SK-N-SH (cell line): ENCODE data around the gene AGAP1. TPM values are rescaled to one million over a fixed set of nuclear protein-coding genes. Genes with fewer than 3 reads are reported as not detected.

ENCODE experiments used
- CTCF ChIA-PET: fragments of 300-600, 350-600 bp; formaldehyde crosslinking; extraction: SDS; loops from one replicate; lab custom pipeline; 2021; lab: Yijun Ruan, JAX
- POLR2A ChIA-PET: fragments of 350-600 bp; sonication (Branson Sonifier 250); formaldehyde crosslinking; extraction: SDS; loops from one replicate; lab custom pipeline; 2020; ENCODE audit warnings: antibody characterized with exemption, inconsistent platforms; lab: Yijun Ruan, JAX
- DNase-seq: peaks from one replicate; pipeline ENCODE4 v3.0.0; 2012
- H2AFZ ChIP-seq: fragments of 200-600 bp; sonication (generic); 2 replicates; pipeline ENCODE4 v1.8.1; 2016; ENCODE audit warnings: antibody characterized with exemption, mild to moderate bottlenecking, low read depth
- H3F3A ChIP-seq: fragments of 200-600 bp; sonication (generic); replicated peaks from 2 replicates; pipeline ENCODE3; 2016; ENCODE audit warnings: antibody characterized with exemption, mild to moderate bottlenecking; ENCODE audit not compliant: insufficient read depth
- H3K27ac ChIP-seq, 2 experiments: fragments of 200-500 bp in 1 of 2; fragments of 200-600 bp in 1 of 2; sonication (Bioruptor generic) in 1 of 2; sonication (generic), shearing (Covaris generic) in 1 of 2; 2 replicates each; pipeline versions ENCODE4 v1.5.1 to v1.6.1; 2014 to 2016; ENCODE audit warnings: low read depth in 2 of 2, inconsistent platforms in 1 of 2, low read length in 1 of 2, mild to moderate bottlenecking in 1 of 2, mixed read lengths in 1 of 2
- H3K27me3 ChIP-seq: fragments of 200-600 bp; sonication (generic), shearing (Covaris generic); 2 replicates; pipeline ENCODE4 v1.6.1; 2016; ENCODE audit warnings: mixed run types; ENCODE audit not compliant: insufficient read depth
- H3K36me3 ChIP-seq, 2 experiments: fragments of 200-500 bp in 1 of 2; fragments of 200-600 bp in 1 of 2; sonication (Bioruptor generic) in 1 of 2; sonication (generic) in 1 of 2; replicated peaks in 1 of 2; 2 replicates each; pipeline versions ENCODE3 to v1.5.1; 2014 to 2016; ENCODE audit warnings: low read length in 1 of 2, mild to moderate bottlenecking in 1 of 2; ENCODE audit not compliant: insufficient read depth in 2 of 2, control insufficient read depth in 1 of 2
- H3K4me1 ChIP-seq, 2 experiments: fragments of 200-500 bp in 1 of 2; fragments of 200-600 bp in 1 of 2; sonication (Bioruptor generic) in 1 of 2; sonication (generic), shearing (Covaris generic) in 1 of 2; 2 replicates each; pipeline versions ENCODE4 v1.5.1 to v1.6.1; 2014 to 2016; ENCODE audit warnings: low read depth in 1 of 2, low read length in 1 of 2, mixed run types in 1 of 2; ENCODE audit not compliant: insufficient read depth in 2 of 2, control insufficient read depth in 1 of 2
- H3K4me2 ChIP-seq: fragments of 200-600 bp; sonication (generic), shearing (Covaris generic); 2 replicates; pipeline ENCODE4 v1.6.1; 2017; ENCODE audit warnings: mixed run types
- H3K4me3 ChIP-seq, 2 experiments: fragments of 200-500 bp in 1 of 2; fragments of 200-600 bp in 1 of 2; sonication (Bioruptor generic) in 1 of 2; sonication (generic), shearing (Covaris generic) in 1 of 2; 2 replicates each; pipeline versions ENCODE4 v1.5.1 to v1.8.1; 2014 to 2016; ENCODE audit warnings: low read depth in 2 of 2, inconsistent platforms in 1 of 2, low read length in 1 of 2, mild to moderate bottlenecking in 1 of 2, mixed read lengths in 1 of 2, moderate library complexity in 1 of 2
- H3K79me2 ChIP-seq: fragments of 200-600 bp; sonication (generic); 2 replicates; pipeline ENCODE4 v1.8.1; 2017; ENCODE audit warnings: mild to moderate bottlenecking; ENCODE audit not compliant: insufficient read depth
- H3K9ac ChIP-seq: fragments of 200-600 bp; sonication (generic); 2 replicates; pipeline ENCODE4 v1.6.1; 2017; ENCODE audit warnings: mixed run types
- H3K9me2 ChIP-seq: fragments of 200-600 bp; sonication (generic); 2 replicates; pipeline ENCODE4 v1.6.1; 2017; ENCODE audit warnings: mixed run types
- H3K9me3 ChIP-seq: fragments of 200-600 bp; sonication (generic); 2 replicates; pipeline ENCODE4 v1.6.1; 2017; ENCODE audit warnings: mixed run types, mild to moderate bottlenecking, moderate library complexity
- H4K20me1 ChIP-seq: fragments of 200-600 bp; sonication (generic); 2 replicates; pipeline ENCODE4 v1.6.1; 2017; ENCODE audit warnings: mild to moderate bottlenecking, mixed run types; ENCODE audit not compliant: insufficient read depth
- CHD2 ChIP-seq: fragments of 150-350 bp; IDR thresholded peaks from 2 replicates; pipeline ENCODE4 v1.6.1; 2018; ENCODE audit warnings: low read length; ENCODE audit not compliant: partially characterized antibody
- ELF1 ChIP-seq: IDR thresholded peaks from 2 replicates; pipeline ENCODE4 v1.4.0; 2012
- EP300 ChIP-seq, 2 experiments: IDR thresholded peaks; 2 replicates each; pipeline versions ENCODE4 v1.4.0 to v1.6.1; 2012; ENCODE audit warnings: borderline replicate concordance in 1 of 2, low read depth in 1 of 2, low read length in 1 of 2
- GATA2 ChIP-seq: sonication (generic); formaldehyde crosslinking; IDR thresholded peaks from 2 replicates; pipeline ENCODE4 v1.5.0; 2020; ENCODE audit warnings: mild to moderate bottlenecking, missing genetic modification reagents
- MEF2A ChIP-seq: IDR thresholded peaks from 2 replicates; pipeline ENCODE4 v1.4.0; 2012; ENCODE audit warnings: low read depth, borderline replicate concordance
- MXI1 ChIP-seq: IDR thresholded peaks from 2 replicates; pipeline ENCODE4 v1.6.1; 2012; ENCODE audit warnings: mild to moderate bottlenecking, low read depth, low read length, improper control_type of control experiment
- NFIC ChIP-seq: IDR thresholded peaks from 2 replicates; pipeline ENCODE4 v1.4.0; 2012; ENCODE audit warnings: borderline replicate concordance
- POLR2AphosphoS5 ChIP-seq: IDR thresholded peaks from 2 replicates; pipeline ENCODE4 v1.6.1; 2012; ENCODE audit warnings: low read depth, low read length
- RAD21 ChIP-seq: IDR thresholded peaks from 2 replicates; pipeline ENCODE4 v1.6.1; 2012; ENCODE audit warnings: mild to moderate bottlenecking, low read length
- RCOR1 ChIP-seq: fragments of 150-350 bp; IDR thresholded peaks from 2 replicates; pipeline ENCODE4 v1.6.1; 2017; ENCODE audit warnings: antibody characterized with exemption, low read length
- SMC3 ChIP-seq: IDR thresholded peaks from 2 replicates; pipeline ENCODE4 v1.6.1; 2012; ENCODE audit warnings: low read depth, low read length, improper control_type of control experiment
- TCF12 ChIP-seq: IDR thresholded peaks from 2 replicates; pipeline ENCODE4 v1.4.0; 2012
- TEAD4 ChIP-seq: IDR thresholded peaks from 2 replicates; pipeline ENCODE4 v1.4.0; 2012; ENCODE audit warnings: mild to moderate bottlenecking, borderline replicate concordance; ENCODE audit not compliant: insufficient read depth
- USF2 ChIP-seq: fragments of 150-350 bp; IDR thresholded peaks from 2 replicates; pipeline ENCODE4 v1.6.1; 2017; ENCODE audit warnings: antibody characterized with exemption, low read length, low read depth, borderline replicate concordance
- YY1 ChIP-seq: IDR thresholded peaks from 2 replicates; pipeline ENCODE4 v1.4.0; 2012; ENCODE audit warnings: low read depth, mild to moderate bottlenecking
- WGBS: methylation state at CpG from one replicate; pipeline ENCODE4 v1.1.6; 2017; ENCODE audit warnings: low lambda C conversion rate; 5-methylcytosine and 5-hydroxymethylcytosine counted together
- polyA plus RNA-seq, 3 experiments: library from polyadenylated mRNA; depleted of rRNA; stranded (reverse); fragments of >200 nt; gene quantifications; 2 replicates each; pipeline ENCODE4 v1.2.3, GENCODE V29; 2012
- TF ChIP-seq, protein P1 (sequence below): IDR thresholded peaks from 2 replicates; pipeline ENCODE4 v1.4.0; 2012; ENCODE audit warnings: low read depth, borderline replicate concordance
- TF ChIP-seq, protein P2 (sequence below): IDR thresholded peaks from 2 replicates; pipeline ENCODE4 v1.4.0; 2012; ENCODE audit warnings: low read depth, borderline replicate concordance

The AGAP1 gene
- polyA plus RNA-seq, 1 of the 3 experiments (the other 2 are of a cell fraction), result 8.8 TPM

DNA sequence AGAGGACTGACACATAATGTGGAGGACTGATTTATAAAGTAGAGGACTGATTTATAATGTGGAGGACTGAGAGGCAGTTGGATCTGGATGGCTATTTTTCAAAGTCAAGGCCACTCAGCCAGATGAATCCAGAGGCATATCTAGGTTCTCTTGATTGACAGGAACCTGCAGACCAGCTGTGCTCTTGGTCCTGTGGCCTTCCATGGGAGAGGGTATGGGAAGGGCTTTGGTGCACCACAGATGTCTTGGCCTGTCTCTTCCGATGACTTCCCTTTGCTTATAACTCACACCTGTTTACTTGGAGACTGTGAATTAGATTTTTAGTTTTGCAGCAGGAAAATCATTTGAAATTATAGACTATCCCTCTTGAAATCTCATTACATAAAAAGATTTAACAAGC is 32.3 kb downstream of the AGAP1 start:
- TF ChIP-seq RAD21, result no peak
- TF ChIP-seq, protein P1, sequence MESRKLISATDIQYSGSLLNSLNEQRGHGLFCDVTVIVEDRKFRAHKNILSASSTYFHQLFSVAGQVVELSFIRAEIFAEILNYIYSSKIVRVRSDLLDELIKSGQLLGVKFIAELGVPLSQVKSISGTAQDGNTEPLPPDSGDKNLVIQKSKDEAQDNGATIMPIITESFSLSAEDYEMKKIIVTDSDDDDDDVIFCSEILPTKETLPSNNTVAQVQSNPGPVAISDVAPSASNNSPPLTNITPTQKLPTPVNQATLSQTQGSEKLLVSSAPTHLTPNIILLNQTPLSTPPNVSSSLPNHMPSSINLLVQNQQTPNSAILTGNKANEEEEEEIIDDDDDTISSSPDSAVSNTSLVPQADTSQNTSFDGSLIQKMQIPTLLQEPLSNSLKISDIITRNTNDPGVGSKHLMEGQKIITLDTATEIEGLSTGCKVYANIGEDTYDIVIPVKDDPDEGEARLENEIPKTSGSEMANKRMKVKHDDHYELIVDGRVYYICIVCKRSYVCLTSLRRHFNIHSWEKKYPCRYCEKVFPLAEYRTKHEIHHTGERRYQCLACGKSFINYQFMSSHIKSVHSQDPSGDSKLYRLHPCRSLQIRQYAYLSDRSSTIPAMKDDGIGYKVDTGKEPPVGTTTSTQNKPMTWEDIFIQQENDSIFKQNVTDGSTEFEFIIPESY, result no peak
- no peak for TF ChIP-seq ELF1
- TF ChIP-seq USF2, result no peak
- TF ChIP-seq RCOR1, result no peak
- POLR2A ChIA-PET, result no interaction called here
- 100% methylated on average over 1 of the region's 1 CpG for WGBS

GRCh38 chr2:235527806-235528469 is 34.1 kb downstream of the AGAP1 start:
- TF ChIP-seq MEF2A, result no peak
- TF ChIP-seq RAD21, result no peak
- TF ChIP-seq YY1, result no peak
- TF ChIP-seq GATA2 (CRISPR knock-in tag), result no peak
- TF ChIP-seq TCF12, result no peak
- TF ChIP-seq CHD2, result no peak
- no peak for TF ChIP-seq ELF1
- TF ChIP-seq MXI1, result no peak
- TF ChIP-seq, protein P2, sequence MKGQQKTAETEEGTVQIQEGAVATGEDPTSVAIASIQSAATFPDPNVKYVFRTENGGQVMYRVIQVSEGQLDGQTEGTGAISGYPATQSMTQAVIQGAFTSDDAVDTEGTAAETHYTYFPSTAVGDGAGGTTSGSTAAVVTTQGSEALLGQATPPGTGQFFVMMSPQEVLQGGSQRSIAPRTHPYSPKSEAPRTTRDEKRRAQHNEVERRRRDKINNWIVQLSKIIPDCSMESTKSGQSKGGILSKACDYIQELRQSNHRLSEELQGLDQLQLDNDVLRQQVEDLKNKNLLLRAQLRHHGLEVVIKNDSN, result no peak
- TF ChIP-seq EP300 (IDR thresholded peaks at IDR 0.05; ENCODE audit: borderline replicate concordance in 1 of 2, low read depth in 1 of 2, low read length in 1 of 2), result no peak
- TF ChIP-seq RCOR1, result no peak
- TF ChIP-seq SMC3, result no peak
- no peak for TF ChIP-seq NFIC
- no peak for TF ChIP-seq TEAD4
- no peak for TF ChIP-seq POLR2AphosphoS5
- TF ChIP-seq, all 33 proteins: peak for 0
- Histone ChIP-seq H3K27me3 (no peaks in the 10 kb centered on the region), H3K79me2 (peaks cover 45% of the 10 kb centered on the region; the same call in 1 of the 2 replicates), H3K4me1 (peaks cover 0 to 2% of the 10 kb centered on the region in 2 experiments; a peak in 1 of 4 replicates), H3K27ac (no peak overlapping the region), H3K36me3 (no peaks in the 10 kb centered on the region), H3K9ac (no peak overlapping the region), H2AFZ (no peak overlapping the region), H3K4me2 (no peak overlapping the region), H3F3A (no peaks in the 10 kb centered on the region), H3K9me3 (no peaks in the 10 kb centered on the region), H3K4me3 (no peak overlapping the region), H3K9me2 (no peaks in the 10 kb centered on the region), H4K20me1 (peaks cover 46% of the 10 kb centered on the region)
- 77% methylated on average over 7 of the region's 7 CpGs for WGBS
- ChIA-PET POLR2A (no interaction called here), CTCF (interaction anchor here (1.2 kb wide), 1 partner anchor 48 kb away, joined by 3 read pairs; no protein-coding TSS in a partner anchor)
- no peak for DNase-seq

More for the DNA sequence above, 32.3 kb downstream of the AGAP1 start:
- no peak for DNase-seq
- Histone ChIP-seq H3K27me3 (no peaks in the 10 kb centered on the region), H3K4me1 (no peaks in the 10 kb centered on the region; a peak in 1 of 4 replicates), H3K36me3 (no peaks in the 10 kb centered on the region), H3K9me2 (no peaks in the 10 kb centered on the region), H3K9ac (no peak overlapping the region), H3K79me2 (peaks cover 41% of the 10 kb centered on the region; the same call in 1 of the 2 replicates), H2AFZ (no peak overlapping the region), H3K4me3 (no peak overlapping the region), H3K9me3 (no peaks in the 10 kb centered on the region), H3F3A (no peaks in the 10 kb centered on the region), H4K20me1 (peaks cover 41% of the 10 kb centered on the region), H3K27ac (no peak overlapping the region), H3K4me2 (no peak overlapping the region)
- CTCF ChIA-PET, result no interaction called here
